ENCODE results near the gene HNF4A.

DNA sequence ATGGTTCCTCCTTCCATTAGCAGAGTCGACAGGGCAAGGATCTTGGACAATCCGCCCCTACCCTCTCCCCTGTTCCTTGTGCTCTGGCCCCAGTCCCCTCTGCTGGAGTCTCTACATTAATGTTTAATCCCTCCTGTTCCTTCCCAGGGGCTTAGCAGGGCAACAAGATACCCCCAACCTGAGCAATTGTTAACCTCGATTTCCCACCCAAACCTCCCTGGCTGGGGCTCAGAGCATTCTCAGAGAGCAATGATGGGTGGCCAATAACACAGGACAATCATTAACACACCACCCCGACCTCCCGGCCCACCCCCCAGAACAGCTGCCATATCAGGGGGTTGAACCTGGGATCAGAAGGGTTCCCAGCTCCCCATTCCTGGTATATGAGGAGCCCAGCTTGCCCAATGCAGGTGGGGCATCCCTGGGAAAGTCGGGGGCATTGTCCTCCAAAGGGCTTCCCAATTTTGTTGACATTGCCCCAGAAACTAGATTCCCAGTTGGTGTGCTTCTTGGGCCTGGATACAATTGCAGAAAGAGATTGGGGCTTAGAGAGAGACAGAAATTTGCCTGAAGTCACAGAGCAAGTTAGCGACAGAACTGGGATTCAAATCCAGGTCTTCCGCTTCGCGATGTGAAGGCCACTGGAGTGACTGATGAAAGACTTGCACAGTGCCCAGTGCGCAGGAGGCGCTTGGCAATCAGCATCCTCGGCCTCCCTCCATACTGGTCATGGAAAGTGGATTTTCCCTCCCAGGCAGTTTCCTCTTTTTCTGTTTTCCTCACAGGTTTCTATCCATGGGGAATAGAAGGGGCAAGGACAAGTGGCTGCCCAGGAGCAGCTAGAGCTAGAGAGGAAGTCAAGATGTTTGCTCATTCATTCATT is 60.6 kb downstream of the HNF4A start:
- TF ChIP-seq, protein P1, sequence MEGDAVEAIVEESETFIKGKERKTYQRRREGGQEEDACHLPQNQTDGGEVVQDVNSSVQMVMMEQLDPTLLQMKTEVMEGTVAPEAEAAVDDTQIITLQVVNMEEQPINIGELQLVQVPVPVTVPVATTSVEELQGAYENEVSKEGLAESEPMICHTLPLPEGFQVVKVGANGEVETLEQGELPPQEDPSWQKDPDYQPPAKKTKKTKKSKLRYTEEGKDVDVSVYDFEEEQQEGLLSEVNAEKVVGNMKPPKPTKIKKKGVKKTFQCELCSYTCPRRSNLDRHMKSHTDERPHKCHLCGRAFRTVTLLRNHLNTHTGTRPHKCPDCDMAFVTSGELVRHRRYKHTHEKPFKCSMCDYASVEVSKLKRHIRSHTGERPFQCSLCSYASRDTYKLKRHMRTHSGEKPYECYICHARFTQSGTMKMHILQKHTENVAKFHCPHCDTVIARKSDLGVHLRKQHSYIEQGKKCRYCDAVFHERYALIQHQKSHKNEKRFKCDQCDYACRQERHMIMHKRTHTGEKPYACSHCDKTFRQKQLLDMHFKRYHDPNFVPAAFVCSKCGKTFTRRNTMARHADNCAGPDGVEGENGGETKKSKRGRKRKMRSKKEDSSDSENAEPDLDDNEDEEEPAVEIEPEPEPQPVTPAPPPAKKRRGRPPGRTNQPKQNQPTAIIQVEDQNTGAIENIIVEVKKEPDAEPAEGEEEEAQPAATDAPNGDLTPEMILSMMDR (IDR thresholded peaks at IDR 0.05; ENCODE audit: borderline replicate concordance, extremely low read depth, low read length, poor library complexity, severe bottlenecking) = no peak
- no peak for TF ChIP-seq EZH2 (IDR thresholded peaks at IDR 0.05; ENCODE audit: borderline replicate concordance, low read depth, low read length, severe bottlenecking)
